HG02571 (cell line): ENCODE data around the gene RASGRF1.
A peak's percentile ranks its signal among the peaks of the same experiment; 100 is the strongest.

ENCODE experiments used
- ATAC-seq: cut with Tn5 transposase; IDR thresholded peaks from one replicate; pipeline ENCODE4 v1.9.1; 2021; ENCODE audit warnings: mild to moderate bottlenecking, moderate library complexity; ENCODE audit not compliant: unreplicated experiment

The RASGRF1 gene

DNA sequence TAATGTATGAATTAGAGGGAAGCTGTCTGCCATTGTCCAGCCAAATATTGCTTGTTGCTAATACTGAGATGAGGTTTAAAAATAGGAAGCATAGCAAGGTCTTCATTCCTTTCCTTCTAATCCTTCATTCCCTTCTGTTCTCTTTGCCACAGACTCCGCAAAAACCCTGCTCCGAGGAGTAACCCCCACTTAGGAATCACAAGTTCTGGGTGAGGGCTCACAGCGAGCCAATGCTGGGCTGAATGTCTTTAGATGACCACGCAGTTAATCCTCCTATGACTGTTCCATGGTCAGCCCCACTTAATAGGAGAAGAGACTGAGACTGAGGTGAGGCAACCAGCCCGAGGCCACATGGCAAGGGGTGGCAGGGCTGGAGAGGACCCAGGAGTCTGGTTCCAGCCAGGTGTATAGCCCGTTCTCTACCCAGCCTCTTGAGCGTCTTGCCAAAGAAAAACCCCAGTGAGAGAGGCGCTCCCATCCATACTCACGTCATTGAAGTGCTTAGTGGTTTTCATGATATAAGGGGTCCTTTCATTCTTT is 100.8 kb downstream of the RASGRF1 start:
- no peak for ATAC-seq

DNA sequence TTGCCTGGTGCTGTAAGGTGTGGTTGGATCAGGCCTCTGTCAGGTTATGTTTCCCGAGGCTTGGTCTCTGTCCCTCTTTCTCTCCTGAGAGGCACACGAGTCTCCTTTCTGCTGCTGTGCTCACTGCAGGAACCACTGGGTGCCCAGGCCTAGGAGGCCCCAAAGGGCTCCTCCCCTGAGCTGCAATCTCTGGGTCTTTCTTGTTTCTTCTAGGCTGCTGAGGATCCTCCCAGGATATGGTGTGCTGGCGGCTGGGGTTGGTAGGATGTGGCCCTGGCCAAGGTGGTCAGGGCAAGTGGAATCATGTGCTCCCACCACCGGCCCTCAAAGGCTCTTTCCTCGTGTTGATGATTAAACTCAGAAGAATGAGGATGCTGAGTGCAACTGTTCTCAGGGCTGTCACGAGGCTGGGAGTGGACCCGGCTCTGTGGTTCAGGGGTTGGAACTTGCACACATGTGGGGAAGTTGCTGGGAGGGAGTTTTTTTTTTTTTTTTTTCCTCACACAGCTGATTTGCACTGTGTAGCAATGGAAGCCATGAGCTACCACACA is 102.1 kb downstream of the RASGRF1 start:
- no peak for ATAC-seq

DNA sequence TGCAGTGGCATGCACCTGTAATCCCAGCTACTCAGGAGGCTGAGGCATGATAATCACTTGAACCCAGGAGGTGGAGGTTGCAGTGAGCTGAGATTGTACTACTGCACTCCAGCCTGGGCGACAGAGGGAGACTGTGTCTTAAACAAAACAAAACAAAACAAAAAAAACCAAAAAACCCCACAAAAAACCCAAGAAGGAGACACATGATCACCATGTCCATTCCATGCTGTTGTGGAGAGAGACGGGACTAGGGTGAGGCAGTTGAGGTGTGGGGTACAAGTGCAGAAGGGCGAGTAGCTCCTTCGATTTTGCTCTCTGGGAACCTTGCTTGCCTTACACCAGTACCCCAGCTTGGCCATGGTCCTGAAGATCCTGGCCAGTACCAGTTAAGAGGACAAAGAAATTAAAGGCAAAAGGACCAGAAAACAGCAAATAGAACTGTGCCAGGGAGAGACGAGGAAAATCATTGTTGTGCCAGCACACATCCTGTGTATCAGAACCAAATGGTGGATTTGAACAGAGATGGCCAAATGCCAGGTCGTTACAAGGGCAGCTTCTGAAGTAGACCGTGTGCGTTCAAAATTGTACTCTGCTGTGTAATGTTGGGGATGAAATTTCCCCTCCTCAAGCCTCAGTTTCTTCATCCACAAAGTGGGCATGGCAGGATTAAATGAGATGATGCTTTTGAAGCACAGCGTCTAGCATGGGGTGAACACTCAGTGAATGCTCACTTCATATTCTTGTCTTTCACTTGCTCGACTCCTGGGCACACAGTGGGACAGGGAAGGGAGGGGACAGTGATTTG is 102.8 kb downstream of the RASGRF1 start:
- ATAC-seq = no peak

DNA sequence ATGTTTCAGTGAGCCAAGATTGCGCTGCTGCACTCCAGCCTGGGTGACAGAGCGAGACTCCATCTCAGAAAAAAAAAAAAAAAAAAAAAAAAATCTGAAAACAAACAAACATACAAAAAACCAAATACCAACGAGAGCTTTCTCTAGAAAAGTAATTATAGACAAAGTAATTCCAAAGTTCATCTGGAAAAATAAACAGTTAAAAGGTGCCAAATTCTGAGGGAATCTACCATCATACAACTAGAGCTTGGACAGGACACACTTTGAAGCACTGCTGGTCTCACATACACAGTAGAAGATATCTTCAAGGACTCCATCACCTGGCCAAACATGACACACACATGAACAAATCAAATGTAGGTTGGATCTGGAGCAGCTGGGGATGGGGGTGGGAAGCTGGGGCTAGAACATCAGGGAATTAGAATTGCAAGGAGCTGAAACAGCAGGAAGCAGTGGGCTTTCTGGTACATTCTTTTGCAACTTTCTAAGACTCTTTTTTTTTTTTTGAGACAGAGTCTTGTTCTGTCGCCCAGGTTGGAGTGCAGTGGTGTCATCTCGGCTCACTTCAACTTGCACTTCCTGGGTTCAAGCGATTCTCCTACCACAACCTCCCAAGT is 104.6 kb downstream of the RASGRF1 start:
- no peak for ATAC-seq

DNA sequence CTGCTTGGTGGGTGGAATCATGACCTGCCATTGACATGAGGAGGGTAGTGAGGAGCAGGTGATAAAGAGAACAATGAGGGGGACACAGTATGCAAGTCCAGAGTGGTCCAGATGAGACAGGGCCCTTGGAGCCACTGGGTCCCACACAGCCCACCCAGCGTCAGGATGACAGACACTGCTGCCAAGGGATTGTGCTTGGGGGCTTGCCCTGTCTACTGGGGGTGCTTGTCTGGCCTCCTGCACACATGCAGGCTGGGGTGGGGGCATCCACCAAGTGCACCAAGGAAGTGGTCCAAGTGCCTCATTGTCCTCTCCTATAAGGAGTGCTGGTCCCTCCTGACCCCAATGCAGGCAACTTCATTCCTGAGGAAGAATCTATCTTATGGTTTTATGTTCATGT is 106.5 kb downstream of the RASGRF1 start:
- no peak for ATAC-seq

DNA sequence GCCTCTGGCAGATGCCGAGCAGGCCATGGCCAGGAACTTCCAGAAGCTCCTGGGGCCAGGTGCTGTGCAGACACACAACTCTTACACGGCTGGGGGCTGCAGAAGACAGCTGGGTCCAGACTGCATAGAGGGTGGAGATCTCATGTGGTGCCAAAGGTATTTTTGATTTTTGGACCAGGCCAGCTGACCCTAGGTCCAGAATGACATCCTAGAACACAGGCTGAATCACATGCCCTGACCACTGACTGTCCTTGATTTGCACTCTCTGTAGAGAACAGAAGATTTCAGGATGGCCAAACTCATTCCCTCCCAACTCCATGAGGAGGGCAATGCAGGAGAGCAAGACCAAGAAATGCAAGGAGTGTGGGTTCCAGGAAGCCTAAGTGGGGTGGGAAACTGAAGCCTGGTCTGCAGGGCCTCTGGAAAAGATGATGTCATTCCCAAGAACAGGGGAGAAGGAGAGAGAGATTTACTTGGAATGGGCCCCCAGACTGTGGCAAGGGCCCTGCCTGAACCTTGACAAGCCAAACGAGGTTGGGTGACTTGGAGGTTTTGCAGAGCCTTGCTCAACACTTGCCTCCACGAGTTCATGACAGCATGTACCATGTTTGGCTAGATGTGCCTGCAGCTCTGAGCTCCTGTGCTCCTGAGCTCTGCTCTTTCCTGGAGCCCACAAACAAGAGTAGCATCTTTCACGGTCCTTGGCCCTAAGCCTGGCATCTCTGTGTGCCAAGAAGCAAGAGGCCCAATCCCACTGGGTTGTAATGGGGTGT is 107.2 kb downstream of the RASGRF1 start:
- ATAC-seq = no peak

DNA sequence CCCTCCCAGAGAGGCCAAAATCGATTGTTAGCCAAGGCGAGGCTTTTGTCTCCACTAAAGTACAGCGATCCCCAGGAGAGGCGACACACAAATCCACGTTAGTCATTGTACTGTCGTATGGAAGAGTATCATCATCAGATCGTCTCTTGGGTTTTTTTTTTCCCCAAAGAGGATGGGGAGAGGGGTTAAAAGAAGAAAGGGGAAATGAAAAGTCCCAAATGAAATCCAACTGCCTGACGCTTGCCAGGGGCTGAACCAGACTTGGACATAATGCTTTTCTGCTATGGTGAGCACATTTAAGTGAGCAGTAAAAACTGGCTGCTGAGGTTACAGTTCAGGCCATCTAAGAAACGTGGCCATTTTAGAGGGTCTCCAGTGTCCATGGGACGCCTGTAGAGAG is 107.8 kb downstream of the RASGRF1 start:
- ATAC-seq = no peak

DNA sequence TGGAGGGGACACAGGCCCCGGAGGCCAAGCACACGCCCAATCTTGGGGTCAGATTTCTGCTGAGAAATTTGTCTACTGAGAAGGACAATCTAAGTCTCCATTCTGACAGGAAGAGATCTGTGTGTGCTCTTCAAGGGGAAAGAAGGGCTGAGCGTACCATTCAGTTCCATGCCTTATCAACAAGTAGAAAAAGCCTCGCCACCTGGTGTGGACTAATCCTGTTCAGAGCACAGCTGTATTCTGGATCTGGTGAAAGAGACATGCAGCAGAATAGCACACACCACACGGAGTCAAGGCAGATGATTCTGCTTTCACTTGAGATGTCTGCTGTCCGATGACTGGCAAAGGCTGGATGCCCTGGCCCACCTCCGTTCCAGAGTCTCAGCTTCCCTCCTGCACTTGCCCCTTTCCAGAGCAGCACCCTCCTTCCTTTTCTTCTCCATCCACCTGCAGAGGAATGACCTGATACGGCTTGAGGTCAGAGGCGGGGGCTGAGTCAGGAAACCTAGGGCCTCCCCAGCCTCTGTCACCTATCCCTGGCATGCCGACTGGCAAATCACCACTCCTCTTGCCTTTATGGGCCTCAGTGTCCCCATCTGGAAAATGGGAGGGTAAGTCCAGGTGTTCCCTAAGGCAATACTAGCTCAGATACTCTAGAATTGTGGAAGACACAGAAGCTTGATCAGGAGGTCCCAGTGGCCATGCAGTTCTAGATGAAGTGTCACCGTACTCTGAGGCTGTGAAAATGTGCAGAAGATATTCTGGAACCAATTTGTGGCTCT is 108.9 kb downstream of the RASGRF1 start:
- no peak for ATAC-seq

DNA sequence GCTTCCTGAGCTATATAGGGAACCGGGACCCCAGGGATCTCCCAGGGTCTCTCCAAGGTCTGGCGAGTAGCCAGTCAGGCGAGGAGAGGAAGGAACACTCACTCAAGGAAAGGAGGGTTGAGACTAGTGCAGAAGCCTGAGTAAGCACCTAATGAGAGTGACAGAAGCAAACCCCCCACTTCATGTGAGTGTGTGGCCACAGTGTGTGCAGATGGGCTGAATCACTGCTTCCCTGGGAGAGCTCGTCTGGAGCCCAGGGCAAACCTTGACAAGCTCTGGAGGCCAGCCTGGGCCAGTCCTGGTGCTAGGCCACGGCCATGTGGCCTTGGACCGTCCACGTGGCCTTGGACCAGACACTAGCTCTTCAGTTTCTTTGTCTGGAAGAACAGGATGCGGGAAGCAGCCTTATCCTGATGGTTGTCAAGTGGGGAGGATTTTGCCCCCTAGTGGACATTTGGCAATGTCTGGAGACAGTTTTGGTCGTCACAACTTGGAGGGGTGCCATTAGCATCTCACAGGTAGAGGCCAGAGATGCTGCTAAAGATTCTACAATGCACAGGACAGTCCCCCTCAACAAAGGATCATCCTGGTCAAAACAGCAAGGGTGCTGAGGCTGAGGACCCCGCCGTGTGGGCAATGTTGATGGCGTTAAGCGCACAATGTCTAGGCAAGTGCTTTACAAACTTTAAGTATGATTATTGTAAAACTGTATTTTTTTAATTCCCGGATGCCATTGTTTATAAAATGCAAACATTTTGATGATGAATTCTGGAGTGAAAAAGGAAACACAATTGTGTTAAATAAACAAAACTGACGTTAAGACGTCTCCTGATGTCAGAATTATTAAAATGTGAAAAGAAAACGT is 110.9 kb downstream of the RASGRF1 start:
- ATAC-seq = no peak

DNA sequence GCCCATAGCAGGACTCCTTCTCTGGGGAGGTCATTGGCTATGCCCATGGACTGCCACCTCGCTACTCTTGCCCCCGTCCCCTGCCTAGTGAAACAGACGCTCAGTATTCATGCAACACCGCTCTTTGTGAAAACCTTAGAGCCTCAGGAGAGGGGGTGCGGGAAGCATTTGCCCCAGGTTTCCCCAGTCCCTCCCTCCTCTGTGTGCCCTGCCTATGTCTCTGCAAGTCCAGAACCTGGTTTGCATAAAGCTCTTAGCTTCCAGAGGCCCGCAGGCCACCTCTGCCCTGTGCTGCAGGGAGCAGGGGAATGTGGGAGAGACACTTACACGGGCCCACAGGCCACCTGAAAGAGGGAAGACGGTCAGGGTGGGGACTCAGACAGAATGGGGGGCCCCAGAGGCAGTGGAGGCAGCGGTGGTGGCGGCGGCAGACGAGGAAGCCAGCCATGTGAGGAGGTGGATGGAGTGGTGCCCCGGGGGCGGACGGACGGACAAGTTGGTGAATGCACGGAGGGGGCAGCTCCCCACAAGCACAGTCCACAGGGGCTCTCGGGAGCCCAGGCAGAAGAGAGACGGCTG is 111.9 kb downstream of the RASGRF1 start:
- no peak for ATAC-seq

DNA sequence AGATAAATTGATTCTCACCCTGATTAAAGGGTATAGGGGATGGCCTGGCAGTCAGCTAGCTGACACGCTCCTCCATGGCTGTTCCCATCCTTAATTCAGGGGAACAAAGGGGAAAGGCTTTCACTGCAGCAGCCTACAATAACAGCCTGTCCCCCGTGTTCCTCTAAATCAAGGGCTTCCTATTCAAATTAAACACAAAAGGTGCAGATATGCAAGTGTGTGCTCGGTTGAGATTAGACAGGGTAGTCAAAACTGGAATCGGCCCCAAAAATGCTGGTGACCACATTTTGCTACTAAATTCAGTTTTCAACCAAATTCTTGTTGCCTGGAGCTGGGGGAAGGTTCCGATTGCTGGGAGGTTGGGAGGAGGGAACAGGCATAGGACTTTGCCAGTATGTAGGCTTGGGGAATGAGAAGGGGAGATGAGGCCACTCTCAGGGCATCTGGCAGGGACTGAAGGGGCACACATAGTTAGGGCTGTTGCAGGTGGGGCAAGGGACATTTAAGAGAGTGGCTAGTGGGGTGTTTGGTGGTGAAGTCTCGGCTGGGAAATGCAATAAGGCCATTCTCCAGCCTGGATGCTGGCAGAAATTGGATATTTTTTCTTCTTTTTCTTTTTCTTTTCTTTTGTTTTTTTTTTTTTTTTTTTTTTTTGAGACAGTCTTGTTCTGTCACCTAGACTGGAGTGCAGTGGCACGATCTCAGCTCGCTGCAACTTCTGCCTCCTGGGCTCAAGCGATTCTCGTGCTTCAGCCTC is 112.8 kb downstream of the RASGRF1 start:
- peak; percentile 22 for ATAC-seq

DNA sequence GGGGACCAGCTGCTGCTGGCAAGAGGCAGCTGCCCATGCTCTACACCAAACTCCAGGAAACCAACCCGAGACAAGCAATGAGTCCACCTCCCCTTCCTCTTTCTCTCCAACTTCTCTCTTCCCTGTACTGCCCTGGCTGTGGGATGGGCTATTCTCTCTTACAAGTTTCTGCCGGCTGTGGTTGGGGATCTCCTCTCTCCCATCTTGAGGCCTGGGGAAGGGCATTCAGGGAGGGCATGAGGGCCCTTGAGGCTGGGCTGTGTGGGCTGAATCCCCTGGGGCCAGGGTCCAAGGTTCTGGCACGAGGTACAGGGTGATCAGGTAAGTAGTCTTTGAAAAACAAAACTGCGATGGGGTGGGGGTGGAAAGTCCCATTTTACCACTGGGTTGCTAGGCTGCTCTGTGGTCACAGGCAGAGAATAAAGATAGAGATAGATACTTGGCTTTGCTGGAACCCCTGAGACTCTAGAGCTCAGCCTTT is 113.4 kb downstream of the RASGRF1 start:
- ATAC-seq = peak; percentile 61

DNA sequence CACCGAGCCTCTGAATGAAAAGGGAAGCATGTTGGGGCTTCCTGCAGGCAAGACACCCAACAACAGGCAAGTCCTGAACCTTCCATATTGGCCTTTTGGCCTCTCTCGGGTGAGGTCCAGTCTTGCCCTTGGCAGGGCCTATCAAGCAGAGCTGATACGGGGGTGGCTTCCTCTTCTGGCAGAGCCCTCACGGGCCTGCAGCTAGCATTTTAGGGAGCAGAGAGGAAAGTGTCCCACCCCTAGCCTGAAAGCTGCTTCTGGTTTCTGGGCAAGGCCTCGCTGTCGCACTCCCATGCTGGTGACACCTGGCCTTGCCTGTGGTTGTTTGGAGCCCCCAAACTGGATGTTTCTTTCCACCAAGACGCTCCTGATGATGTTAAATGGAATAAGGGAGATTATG is 113.9 kb downstream of the RASGRF1 start:
- no peak for ATAC-seq

DNA sequence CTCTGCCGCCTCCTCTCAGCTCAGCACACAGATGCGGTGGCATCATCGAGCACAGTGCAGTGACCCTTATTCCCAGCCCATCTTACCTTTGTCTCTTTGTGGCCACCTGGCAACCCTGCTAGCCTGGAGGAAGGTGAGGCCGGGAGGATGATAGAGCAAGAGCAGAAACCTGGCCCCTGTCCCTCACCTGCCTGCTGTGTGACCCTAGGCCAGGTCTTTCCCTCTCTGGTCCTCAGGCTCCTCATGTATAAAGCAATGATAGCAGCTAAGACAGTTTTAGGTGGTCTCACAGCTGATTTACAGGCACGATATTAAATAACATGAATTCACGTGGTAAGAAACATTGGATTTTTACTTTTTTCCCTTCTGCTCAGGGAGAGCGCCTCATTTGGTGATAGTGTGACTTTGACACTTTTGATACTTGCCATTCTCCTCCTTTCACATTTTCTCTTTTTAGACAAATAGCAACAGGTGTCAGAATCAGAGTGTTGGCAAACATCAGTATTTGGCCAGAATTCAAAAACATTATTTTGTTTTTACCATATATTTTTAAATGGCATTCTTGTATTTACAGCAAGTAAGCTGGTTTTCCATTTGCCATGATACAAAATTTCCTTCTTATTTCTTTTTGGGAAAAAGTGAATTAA is 116.2 kb downstream of the RASGRF1 start:
- no peak for ATAC-seq

DNA sequence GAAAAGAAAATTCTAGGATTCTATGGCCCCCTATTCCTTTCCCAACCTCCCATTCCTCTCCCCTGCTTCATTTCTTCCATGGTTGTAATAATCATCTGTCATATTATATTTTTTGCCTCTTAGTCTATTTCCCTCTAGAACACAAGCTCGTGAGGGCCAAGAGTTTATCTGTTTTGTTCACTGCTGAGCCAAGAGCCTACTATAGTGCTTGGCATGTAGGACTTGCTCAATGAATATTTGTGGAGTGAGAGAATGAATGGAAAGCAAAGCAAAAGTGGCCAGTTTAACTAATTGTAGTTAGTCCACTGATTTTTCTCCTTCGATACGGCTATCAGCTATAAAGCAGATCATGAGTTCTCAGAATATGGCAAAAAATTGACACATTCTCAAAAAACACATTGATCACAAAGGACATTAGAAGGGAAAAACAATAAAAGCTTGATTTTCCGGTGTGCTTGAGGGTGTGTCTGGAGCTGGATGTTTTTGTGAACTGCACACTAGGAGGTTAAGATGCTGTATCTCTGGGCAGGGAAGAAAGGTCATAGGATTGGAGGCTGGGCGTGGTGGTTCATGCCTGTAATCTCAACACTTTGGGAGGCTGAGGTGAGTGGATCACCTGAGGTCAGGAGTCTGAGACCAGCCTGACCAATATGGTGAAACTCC is 120.8 kb downstream of the RASGRF1 start:
- no peak for ATAC-seq

DNA sequence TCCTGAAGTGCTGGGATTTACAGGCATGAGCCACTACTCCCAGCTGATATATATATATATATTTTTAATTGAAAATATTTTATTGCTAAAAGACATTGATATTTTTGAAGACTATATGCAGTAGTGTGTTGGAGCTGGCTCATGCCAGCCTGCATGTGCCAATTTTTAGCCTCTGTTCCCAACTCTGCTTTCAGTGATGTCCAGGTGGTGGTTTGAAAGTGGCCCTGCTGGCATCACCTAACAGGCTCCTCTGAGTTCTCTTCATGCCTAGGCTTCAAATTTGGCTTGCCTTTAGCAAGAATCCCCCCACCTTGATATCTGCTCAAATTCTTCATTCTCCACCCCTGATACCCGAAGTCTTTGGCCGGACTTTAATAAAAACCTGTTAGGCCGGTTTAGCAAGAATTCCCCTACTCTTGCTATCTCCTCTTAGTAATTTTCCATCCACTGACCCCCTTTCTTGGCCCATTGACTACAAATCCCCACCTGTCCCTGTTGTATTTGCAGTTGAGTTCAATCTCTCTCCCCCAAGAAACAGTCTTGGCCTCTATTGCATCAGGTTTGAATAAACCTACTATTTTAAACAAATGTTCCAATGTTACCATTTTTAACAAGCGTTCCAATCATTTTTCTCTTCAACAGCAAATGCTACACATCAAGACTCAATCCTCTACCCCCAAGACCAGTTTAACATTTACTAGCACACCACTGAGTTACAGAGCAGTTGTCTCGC is 121.9 kb downstream of the RASGRF1 start:
- ATAC-seq = no peak

DNA sequence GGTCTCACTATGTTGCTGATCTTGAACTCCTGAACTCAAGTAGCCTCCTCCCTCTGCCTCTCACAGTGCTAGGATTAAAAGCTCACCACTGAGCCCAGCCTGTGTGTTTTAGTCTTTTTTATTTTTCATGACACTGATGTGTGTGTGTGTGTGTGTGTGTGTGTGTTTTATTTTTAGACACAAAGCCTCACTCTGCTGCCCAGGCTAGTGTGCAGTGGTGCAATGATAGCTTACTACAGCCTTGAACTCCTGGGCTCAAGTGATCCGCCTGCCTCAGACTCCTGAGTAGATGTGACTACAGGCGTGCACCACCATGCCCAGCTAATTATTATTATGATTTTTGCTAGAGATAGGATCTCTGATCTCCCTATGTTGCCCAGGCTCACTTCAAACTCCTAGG is 122.5 kb downstream of the RASGRF1 start:
- ATAC-seq = no peak
